Activated naive CD4-positive, alpha-beta T cell treated with anti-CD3 and anti-CD28 coated beads, Interleukin-2, amount 10 ng/mL, durations not matched to agents 5 hours and 36 hours (primary cell): ENCODE data around the gene CFHR1. TPM values are rescaled to one million over a fixed set of nuclear protein-coding genes. Genes with fewer than 3 reads are reported as not detected.

Experiments used
- total RNA-seq, 2 experiments: library from RNA; stranded (reverse); gene quantifications; one replicate each; pipeline ENCODE4 v1.2.3, GENCODE V29; 2021

Gene CFHR1
- not detected for total RNA-seq

GRCh38 chr1:196819531-196819930 lies at the start of gene CFHR1:
CFHR1 (plus strand) TSS chr1:196819731; CDS start chr1:196819845, 114 bp downstream.

GRCh38 chr1:196774603-196775002 lies 44.9 kb upstream of the CFHR1 start, which contains the start of gene CFHR3:
CFHR3 (plus strand) TSS chr1:196774840; CDS start chr1:196774887, 47 bp downstream.

Other genes with a start within 250 kb of the CFHR1 start
- not detected for gene KCNT2, start 211.3 kb upstream of the CFHR1 start, total RNA-seq
- gene CFH, start 167.7 kb upstream of the CFHR1 start, total RNA-seq: 1 to 10 TPM; 1.4 to 1.7 TPM
- not detected for gene CFHR3, start 44.9 kb upstream of the CFHR1 start, total RNA-seq
- not detected for gene CFHR4, start 68.3 kb downstream of the CFHR1 start, total RNA-seq
- not detected for gene CFHR2, start 124.0 kb downstream of the CFHR1 start, total RNA-seq
- gene CFHR5, start 157.8 kb downstream of the CFHR1 start, total RNA-seq: not detected
- gene F13B, start 247.5 kb downstream of the CFHR1 start, total RNA-seq: not detected